ENCODE measurements around the gene ALPK3. TPM values are rescaled to one million over a fixed set of nuclear protein-coding genes. Genes with fewer than 3 reads are reported as not detected.

The ALPK3 gene
- total and polyA plus RNA-seq, 9 of the 15 experiments (the other 6 are each of a cell fraction or from before 2014, with no cell fraction given), result 0.04 to 1.0 (median 0.07) TPM; not detected in 2

DNA sequence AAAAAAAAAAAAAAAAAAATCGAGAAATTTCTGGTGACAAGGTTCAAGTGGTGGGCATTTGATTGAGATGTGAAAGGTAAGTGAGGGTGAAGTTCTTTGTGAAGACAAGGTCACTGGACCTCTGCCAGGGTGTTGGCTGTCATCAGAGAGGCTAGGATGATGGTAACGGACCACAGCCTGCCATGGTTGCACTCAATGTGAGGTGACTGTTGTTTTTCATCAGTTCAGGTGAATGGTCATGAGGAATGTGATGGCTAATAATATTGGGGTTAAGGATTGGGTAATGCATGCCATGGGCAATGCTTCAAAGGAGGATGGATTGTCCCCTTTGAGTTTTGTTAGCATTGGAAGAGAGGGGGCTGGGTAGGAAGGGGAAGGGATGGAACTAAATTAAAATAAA lies 4.3 kb upstream of the ALPK3 start:
- Histone ChIP-seq H2AFZ (ENCODE audit: low read depth, low read length) (no peak overlapping the region), H3K4me2 (ENCODE audit: insufficient read depth, low read length) (no peak overlapping the region), H3K27me3 (ENCODE audit: control insufficient read depth in 2 of 2, insufficient read depth in 2 of 2, low read length in 2 of 2) (no peaks in the 10 kb centered on the region), H3K9me1 (ENCODE audit: control insufficient read depth, insufficient read depth, low read length) (no peaks in the 10 kb centered on the region), H3K9ac (ENCODE audit: insufficient read depth in 1 of 2, low read depth in 2 of 2, low read length in 2 of 2) (no peak overlapping the region), H3K4me1 (replicated peaks in 1 of 2; ENCODE audit: control insufficient read depth in 2 of 2, insufficient read depth in 2 of 2, low read length in 2 of 2) (peaks cover 2 to 5% of the 10 kb centered on the region in 2 experiments; a peak in 4 of 5 replicates), H3K36me3 (ENCODE audit: control insufficient read depth, insufficient read depth, low read length) (no peaks in the 10 kb centered on the region; the same call in 2 of the 3 replicates), H3K79me2 (ENCODE audit: control insufficient read depth, insufficient read depth, low read length) (no peaks in the 10 kb centered on the region), H3K27ac (ENCODE audit: extremely low read depth, low read depth, low read length) (no peak overlapping the region), H3K9me3 (replicated peaks; ENCODE audit: control insufficient read depth, insufficient read depth, low read depth, low read length) (no peaks in the 10 kb centered on the region), H4K20me1 (replicated peaks; ENCODE audit: control insufficient read depth, insufficient read depth, low read length) (no peaks in the 10 kb centered on the region), H3K4me3 (no peak overlapping the region)
- BruUV-seq (replicated peaks), result no TSS peak
- CTCF ChIA-PET (ENCODE audit: low intra/inter-chr PET ratio), result no interaction called here
- TF ChIP-seq SUPT5H (IDR thresholded peaks at IDR 0.05), result no peak
- no peak for TF ChIP-seq GTF2F1 (IDR thresholded peaks at IDR 0.05; ENCODE audit: low read depth, low read length)
- no peak for TF ChIP-seq TCF7 (IDR thresholded peaks at IDR 0.05; ENCODE audit: borderline replicate concordance)
- TF ChIP-seq, protein P1, sequence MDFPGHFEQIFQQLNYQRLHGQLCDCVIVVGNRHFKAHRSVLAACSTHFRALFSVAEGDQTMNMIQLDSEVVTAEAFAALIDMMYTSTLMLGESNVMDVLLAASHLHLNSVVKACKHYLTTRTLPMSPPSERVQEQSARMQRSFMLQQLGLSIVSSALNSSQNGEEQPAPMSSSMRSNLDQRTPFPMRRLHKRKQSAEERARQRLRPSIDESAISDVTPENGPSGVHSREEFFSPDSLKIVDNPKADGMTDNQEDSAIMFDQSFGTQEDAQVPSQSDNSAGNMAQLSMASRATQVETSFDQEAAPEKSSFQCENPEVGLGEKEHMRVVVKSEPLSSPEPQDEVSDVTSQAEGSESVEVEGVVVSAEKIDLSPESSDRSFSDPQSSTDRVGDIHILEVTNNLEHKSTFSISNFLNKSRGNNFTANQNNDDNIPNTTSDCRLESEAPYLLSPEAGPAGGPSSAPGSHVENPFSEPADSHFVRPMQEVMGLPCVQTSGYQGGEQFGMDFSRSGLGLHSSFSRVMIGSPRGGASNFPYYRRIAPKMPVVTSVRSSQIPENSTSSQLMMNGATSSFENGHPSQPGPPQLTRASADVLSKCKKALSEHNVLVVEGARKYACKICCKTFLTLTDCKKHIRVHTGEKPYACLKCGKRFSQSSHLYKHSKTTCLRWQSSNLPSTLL (IDR thresholded peaks at IDR 0.05), result no peak
- TF ChIP-seq BRD9 (IDR thresholded peaks at IDR 0.05; ENCODE audit: low read depth, partially characterized antibody), result no peak
- TF ChIP-seq NEUROD1 (IDR thresholded peaks at IDR 0.05; ENCODE audit: borderline replicate concordance, low read depth, low read length, partially characterized antibody), result no peak
- TF ChIP-seq PHF8 (IDR thresholded peaks at IDR 0.05; ENCODE audit: borderline replicate concordance, low read length), result no peak
- TF ChIP-seq TAF7 (tag; IDR thresholded peaks at IDR 0.05), result no peak
- TF ChIP-seq BRF1 (IDR thresholded peaks at IDR 0.05; ENCODE audit: borderline replicate concordance, extremely low read depth, insufficient read length), result no peak
- FAIRE-seq (no peak), ATAC-seq (no peak), DNase-seq (ENCODE audit: extremely low read depth in 1 of 4, low spot score in 3 of 4) (no peak)
- POLR2A ChIA-PET, result interaction anchor here (0.7 to 3.3 kb wide), 2 partner anchors 9 to 106 kb away, joined by 3 to 15 read pairs; no protein-coding TSS in a partner anchor
- in situ Hi-C loops (cut with MboI), result no loop called here
- WGBS (ENCODE audit: insufficient coverage, low coverage, missing lambda C conversion rate), result 39% methylated on average over 2 of the region's 2 CpGs
- intact Hi-C loops (cut with micrococcal nuclease), result no loop called here

Measured in K562 (cell line).